Mucosa of descending colon (tissue), 3 donors: ENCODE results near the gene ARSB. TPM values are rescaled to one million over a fixed set of nuclear protein-coding genes. Genes with fewer than 3 reads are reported as not detected.

Experiments used
- ATAC-seq: fragments of 200-7000 bp; cut with Tn5 transposase; one replicate; pipeline ENCODE4 v1.9.1; 2020; ENCODE audit warnings: mild to moderate bottlenecking, moderate library complexity
- DNase-seq, 3 donors: peaks; one replicate each; pipeline ENCODE4 v3.0.0-alpha.2; 2020
- H3K36me3 ChIP-seq: fragments of 200-600 bp; one replicate; pipeline ENCODE4 v1.8.0; 2021; ENCODE audit warnings: low read depth, mild to moderate bottlenecking
- H3K4me1 ChIP-seq: fragments of 200-600 bp; one replicate; pipeline ENCODE4 v1.8.0; 2021; ENCODE audit warnings: low read depth, mild to moderate bottlenecking
- H3K4me3 ChIP-seq: fragments of 200-600 bp; one replicate; pipeline ENCODE4 v1.8.0; 2021; ENCODE audit warnings: mild to moderate bottlenecking
- H3K9me3 ChIP-seq: fragments of 200-600 bp; one replicate; pipeline ENCODE4 v1.8.0; 2021; ENCODE audit warnings: mild to moderate bottlenecking
- intact Hi-C, 2 donors: fragments of 100-400 bp; cut with DNase I in 1 of 2; cut with micrococcal nuclease in 1 of 2; formaldehyde crosslinking; loops; one replicate each; pipeline versions ENCODE4 v1.11.0 to v1.11.1; 2022; cut with DNase I, micrococcal nuclease
- total RNA-seq, 3 donors: library from RNA; stranded (reverse); fragmentation: NEBNext Ultra II Directional in 2 of 3; extraction: Animal tissue kit (Norgen Biotek cat#: 25700) in 2 of 3; gene quantifications; one replicate each; pipeline versions ENCODE4 v1.2.1 to v1.2.4, GENCODE V29; 2021 to 2023
- TF ChIP-seq, protein P1 (sequence below): fragments of 200-600 bp; IDR thresholded peaks from one replicate; pipeline ENCODE4 v1.8.0; 2022; ENCODE audit warnings: antibody characterized with exemption, mild to moderate bottlenecking
- donor health status: DM: no; HTN: no; CAD: no; lungs with moderate emphysema.
- donor health status: DM: no; HTN: no; CAD: no.
- donor health status: DM: no; HTN: yes; CAD: no.

Gene ARSB
- total RNA-seq, 3 donors from 2014 or later, result 8.1 to 14.4 (median 14.1) TPM

DNA sequence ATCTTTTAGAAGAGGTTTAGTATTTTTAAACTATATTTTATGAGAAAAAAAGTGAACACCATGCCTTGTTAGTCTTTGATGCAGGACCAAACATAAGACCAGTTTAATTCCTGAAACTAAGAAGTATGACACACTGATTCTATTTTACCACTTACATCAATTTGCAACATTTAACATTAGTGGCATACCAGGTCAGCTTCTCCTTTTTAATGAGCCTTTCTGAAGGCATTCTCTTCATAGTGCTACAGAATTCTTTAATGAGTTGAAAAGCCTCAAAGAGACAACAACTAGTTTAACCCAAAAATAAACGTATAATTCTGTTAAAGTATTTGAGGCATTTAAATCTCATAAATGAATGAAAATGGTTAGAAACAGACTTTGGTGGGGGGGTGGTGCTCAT, 28.2 kb downstream of the ARSB start:
- no peak overlapping the region for H3K4me3 ChIP-seq
- intact Hi-C loops, result no loop called here
- no peaks in the 10 kb centered on the region for H3K9me3 ChIP-seq
- no peaks in the 10 kb centered on the region for H3K36me3 ChIP-seq
- TF ChIP-seq, protein P1, sequence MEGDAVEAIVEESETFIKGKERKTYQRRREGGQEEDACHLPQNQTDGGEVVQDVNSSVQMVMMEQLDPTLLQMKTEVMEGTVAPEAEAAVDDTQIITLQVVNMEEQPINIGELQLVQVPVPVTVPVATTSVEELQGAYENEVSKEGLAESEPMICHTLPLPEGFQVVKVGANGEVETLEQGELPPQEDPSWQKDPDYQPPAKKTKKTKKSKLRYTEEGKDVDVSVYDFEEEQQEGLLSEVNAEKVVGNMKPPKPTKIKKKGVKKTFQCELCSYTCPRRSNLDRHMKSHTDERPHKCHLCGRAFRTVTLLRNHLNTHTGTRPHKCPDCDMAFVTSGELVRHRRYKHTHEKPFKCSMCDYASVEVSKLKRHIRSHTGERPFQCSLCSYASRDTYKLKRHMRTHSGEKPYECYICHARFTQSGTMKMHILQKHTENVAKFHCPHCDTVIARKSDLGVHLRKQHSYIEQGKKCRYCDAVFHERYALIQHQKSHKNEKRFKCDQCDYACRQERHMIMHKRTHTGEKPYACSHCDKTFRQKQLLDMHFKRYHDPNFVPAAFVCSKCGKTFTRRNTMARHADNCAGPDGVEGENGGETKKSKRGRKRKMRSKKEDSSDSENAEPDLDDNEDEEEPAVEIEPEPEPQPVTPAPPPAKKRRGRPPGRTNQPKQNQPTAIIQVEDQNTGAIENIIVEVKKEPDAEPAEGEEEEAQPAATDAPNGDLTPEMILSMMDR, result no peak
- peaks cover 2% of the 10 kb centered on the region for H3K4me1 ChIP-seq
- ATAC-seq (no peak), DNase-seq (no peak)

DNA sequence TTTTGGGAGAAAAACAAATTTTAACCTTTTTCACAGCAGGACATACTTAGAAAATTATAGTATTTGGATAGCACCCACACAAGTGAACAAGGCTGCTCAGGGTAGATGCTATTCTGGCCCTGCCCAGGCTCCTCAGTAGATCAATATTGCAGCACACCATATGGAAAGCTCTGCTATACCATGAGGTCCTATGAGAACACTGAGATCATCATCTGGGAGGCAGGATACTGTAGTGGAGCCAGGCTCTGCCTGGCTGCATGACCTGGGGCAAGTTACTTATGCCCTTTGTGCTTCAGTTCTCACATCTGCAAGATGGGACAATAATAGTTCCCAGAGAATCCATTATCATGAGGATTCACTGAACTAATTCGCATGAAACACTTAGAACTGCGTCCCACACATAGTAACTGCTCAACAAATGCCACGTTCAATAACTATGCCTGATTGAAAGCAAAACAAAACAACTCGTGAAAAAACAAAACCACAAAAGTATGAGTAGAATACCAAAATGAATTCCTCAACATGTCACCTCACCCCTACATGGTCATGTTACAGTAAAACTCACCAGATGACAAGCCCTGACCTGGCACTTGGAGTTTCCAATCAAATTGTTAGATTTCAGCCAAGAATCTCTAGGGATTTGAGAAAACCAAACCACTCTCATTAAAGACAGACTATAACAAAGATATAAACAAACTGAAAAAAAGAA, 31.9 kb downstream of the ARSB start:
- H3K9me3 ChIP-seq, result no peaks in the 10 kb centered on the region
- DNase-seq (no peak), ATAC-seq (no peak)
- intact Hi-C loops, result no loop called here
- no peak overlapping the region for H3K4me3 ChIP-seq
- no peaks in the 10 kb centered on the region for H3K4me1 ChIP-seq
- no peaks in the 10 kb centered on the region for H3K36me3 ChIP-seq
- TF ChIP-seq, protein P1, result no peak

DNA sequence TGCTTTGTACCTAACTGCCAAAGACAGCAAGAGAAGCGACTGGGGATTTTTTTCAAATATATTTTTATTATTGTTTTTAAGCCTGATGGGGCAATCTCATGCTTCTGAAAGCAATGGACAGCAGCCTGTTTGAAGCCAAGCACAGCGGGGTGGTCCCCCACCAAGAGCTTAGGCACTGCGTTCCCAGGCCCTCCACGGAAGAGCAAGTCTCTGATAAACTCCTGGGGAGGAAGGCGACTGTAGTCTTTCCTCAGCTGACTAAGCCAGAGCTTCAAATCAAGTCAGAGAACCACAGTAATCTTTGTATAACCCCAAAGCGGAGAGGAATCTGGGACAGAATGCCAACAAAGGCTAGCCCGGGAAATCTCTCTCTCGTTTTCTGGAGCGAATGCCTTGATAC, 54.4 kb downstream of the ARSB start:
- H3K4me3 ChIP-seq, result no peak overlapping the region
- H3K36me3 ChIP-seq, result no peaks in the 10 kb centered on the region
- peaks cover 3% of the 10 kb centered on the region for H3K4me1 ChIP-seq
- TF ChIP-seq, protein P1, result no peak
- H3K9me3 ChIP-seq, result no peaks in the 10 kb centered on the region
- no peak for DNase-seq
- intact Hi-C loops, result no loop called here
- no peak for ATAC-seq

DNA sequence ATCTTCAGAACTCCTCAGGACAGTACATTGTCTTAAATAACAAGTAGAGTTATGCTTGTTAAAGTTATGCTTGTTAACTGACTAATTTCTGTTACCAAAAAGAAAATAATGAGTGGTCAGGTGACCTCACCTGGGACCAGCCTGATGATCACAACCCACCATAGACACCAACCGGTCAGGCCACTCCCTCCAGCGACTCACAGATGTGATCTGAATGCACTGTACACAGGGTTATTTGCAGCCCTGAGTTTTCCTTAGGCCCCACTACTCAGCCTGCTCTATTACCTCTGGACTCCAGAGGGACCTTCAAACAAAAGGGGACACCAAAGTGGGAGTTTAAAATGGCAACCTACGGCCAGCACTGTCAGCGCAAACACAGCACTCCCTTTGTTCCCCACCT, 55.3 kb downstream of the ARSB start:
- DNase-seq (no peak), ATAC-seq (no peak)
- H3K4me1 ChIP-seq, result peaks cover 3% of the 10 kb centered on the region
- intact Hi-C loops, result no loop called here
- TF ChIP-seq, protein P1, result no peak
- H3K9me3 ChIP-seq, result no peaks in the 10 kb centered on the region
- no peak overlapping the region for H3K4me3 ChIP-seq
- H3K36me3 ChIP-seq, result no peaks in the 10 kb centered on the region

DNA sequence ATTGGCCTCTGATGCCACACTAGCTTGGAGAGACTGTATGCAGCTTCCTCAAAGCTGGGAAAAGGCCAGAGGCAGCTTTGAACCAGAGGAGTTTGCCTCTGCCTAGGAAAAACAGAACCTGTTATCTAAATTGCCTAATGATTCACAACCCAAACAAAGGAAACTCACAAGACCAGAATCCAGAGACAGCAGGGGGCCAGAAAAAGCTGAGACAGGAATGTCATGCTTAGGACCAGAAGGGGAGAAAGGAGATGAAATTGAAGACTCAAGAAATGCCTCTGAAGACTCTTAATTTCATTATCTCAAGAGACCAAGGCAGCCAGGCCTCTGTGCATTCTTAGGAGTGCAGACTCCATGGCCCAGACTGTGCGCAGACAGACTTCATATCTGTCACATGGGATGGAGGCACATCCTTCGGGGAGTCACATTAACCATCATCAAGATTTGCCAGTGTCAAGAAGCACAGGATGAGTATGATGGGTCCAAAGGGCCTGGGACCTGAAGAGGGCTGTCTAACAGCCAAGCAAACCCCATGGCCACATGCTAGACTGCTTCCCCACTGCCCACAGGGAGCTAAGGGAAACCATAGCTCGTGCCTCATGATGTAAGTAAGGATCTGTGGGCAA, 57.3 kb downstream of the ARSB start:
- DNase-seq, result no peak
- intact Hi-C loops, result no loop called here
- no peak overlapping the region for H3K4me3 ChIP-seq
- no peaks in the 10 kb centered on the region for H3K36me3 ChIP-seq
- no peaks in the 10 kb centered on the region for H3K9me3 ChIP-seq
- ATAC-seq, result peak; percentile 58
- TF ChIP-seq, protein P1, result no peak
- H3K4me1 ChIP-seq, result peaks cover 3% of the 10 kb centered on the region
